Measurements from ENCODE around the gene MTPN.

The MTPN gene

GRCh38 chr7:135914346-135914745 is 62.8 kb downstream of the MTPN start:
- TF ChIP-seq GATA3 (IDR thresholded peaks at IDR 0.05; ENCODE audit: low read depth, low read length), result no peak

- no peak for TF ChIP-seq GATA3 (IDR thresholded peaks at IDR 0.05; ENCODE audit: low read depth, low read length)
- no peak for TF ChIP-seq GATA2 (IDR thresholded peaks at IDR 0.05; ENCODE audit: low read depth, low read length)
Observed at GRCh38 chr7:135913404-135913803, 63.8 kb downstream of the MTPN start.

DNA sequence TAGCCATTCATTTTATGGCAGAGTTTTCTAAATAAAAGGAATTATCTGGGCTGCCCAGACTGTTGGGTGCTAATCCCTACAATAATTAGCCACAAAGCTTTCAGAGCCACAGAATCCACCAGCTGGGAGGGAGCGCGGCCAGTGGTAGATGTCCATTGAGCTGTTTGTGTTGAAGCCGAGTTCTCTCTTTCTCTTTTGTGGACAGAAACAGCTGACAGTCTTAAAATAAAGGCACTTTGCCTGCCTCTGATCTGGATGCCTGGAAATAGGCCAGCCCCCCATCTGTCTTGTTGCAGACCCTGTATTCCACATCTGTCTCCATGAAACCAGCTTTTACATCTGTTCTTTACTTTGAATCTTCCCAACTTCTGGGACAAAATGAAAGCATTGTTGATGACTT is 66.1 kb downstream of the MTPN start:
- TF ChIP-seq GATA3 (IDR thresholded peaks at IDR 0.05; ENCODE audit: low read depth, low read length) (no peak), GATA2 (IDR thresholded peaks at IDR 0.05; ENCODE audit: low read depth, low read length) (no peak)

- TF ChIP-seq GATA3 (IDR thresholded peaks at IDR 0.05; ENCODE audit: low read depth, low read length) (no peak), GATA2 (IDR thresholded peaks at IDR 0.05; ENCODE audit: low read depth, low read length) (no peak)
Observed at GRCh38 chr7:135910393-135911036, 66.6 kb downstream of the MTPN start.

GRCh38 chr7:135905858-135906257 is 71.3 kb downstream of the MTPN start:
- TF ChIP-seq GATA3 (IDR thresholded peaks at IDR 0.05; ENCODE audit: low read depth, low read length) (no peak), GATA2 (IDR thresholded peaks at IDR 0.05; ENCODE audit: low read depth, low read length) (no peak)

DNA sequence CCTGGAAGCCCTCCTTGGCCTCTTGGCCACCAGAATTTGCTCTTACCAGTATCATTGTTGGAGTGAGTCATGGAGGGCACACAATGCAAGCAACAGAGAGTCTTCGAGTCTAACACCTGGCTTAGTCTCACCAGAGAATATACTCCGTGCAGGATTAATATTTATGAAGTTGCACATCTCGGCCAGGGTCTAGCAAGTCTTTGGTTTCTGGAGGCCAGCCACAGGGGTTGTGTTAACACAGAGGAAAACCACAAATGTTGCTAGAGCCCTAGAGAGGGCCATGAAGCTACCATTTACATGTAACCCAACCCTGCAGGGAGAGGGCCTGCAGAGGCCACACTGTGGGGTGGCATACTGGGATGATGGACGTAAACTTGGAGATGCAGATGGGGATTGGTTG is 71.8 kb downstream of the MTPN start:
- TF ChIP-seq GATA2 (IDR thresholded peaks at IDR 0.05; ENCODE audit: low read depth, low read length) (no peak), GATA3 (IDR thresholded peaks at IDR 0.05; ENCODE audit: low read depth, low read length) (no peak)

DNA sequence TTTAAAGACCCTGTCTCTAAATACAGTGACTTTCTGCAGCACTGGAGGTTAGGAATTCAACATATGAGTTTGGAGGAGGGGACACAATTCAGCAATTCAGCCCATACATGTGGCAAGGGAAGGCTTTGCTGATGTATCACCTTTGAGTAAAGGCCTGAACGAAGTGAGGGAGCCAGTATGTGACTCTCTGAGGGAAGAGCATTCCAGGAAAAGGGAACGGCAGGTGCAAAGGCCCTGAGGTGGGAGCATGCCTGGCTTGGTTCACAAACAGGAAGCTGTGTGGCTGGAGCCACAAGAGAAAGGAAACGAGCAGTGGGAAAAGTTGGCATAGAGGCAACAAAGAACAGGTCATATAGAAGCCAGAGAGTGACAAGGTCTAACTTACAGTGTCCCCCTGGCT is 72.9 kb downstream of the MTPN start:
- no peak for TF ChIP-seq GATA2 (IDR thresholded peaks at IDR 0.05; ENCODE audit: low read depth, low read length)
- no peak for TF ChIP-seq GATA3 (IDR thresholded peaks at IDR 0.05; ENCODE audit: low read depth, low read length)

- no peak for TF ChIP-seq GATA2 (IDR thresholded peaks at IDR 0.05; ENCODE audit: low read depth, low read length)
- no peak for TF ChIP-seq GATA3 (IDR thresholded peaks at IDR 0.05; ENCODE audit: low read depth, low read length)
Observed at GRCh38 chr7:135901585-135902540, 75.3 kb downstream of the MTPN start.

DNA sequence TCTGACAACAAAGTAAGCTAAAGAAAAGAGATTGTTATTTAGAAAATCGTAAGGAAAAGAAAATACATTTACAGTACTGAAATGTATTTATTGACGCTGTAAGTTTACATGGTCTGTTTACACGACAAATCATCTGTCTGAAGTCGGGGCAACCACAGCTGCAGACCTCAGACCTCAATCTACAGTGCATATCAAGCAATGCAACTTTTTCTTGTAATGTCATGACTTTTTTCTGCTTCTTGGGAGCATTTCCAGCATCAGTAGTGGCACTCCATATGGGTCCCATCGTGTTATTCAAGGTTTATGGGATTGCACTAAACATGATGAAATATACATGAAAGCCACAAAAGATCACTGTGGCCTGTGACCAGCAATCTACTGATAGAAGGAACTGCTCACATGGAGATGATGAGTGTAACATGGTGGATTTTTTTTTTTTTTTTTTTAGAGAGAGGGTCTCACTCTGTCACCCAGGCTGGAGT is 77.1 kb downstream of the MTPN start:
- TF ChIP-seq GATA2 (IDR thresholded peaks at IDR 0.05; ENCODE audit: low read depth, low read length), result no peak
- TF ChIP-seq GATA3 (IDR thresholded peaks at IDR 0.05; ENCODE audit: low read depth, low read length), result no peak

DNA sequence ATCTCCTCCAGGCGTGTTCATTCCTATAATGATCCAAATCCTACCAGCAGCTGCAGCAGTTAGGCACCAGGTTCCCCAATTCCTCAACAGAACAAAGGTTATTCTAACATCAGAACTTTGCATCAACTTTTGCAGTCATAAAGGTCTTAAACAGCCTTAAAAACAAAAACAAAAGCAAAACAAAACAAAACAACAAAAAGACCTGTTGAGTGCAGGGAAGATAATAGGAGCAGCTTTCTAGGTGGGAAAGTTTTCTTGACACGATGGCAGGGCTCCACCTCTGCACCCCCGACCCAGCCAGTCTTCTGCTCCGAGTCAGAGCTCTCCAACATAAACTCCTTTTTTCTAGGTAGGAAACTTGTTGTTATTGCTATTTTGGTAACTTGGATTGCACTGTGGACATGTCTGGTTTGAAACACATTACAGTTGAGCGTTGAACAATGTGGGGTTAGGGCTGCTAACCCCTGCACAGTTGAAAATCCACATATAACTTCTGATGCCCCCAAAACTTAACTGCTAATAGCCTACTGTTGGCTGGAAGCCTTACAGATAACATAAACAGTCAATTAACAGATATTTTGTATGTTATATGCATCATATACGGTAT is 77.6 kb downstream of the MTPN start:
- TF ChIP-seq GATA2 (IDR thresholded peaks at IDR 0.05; ENCODE audit: low read depth, low read length) (no peak), GATA3 (IDR thresholded peaks at IDR 0.05; ENCODE audit: low read depth, low read length) (no peak)

- TF ChIP-seq GATA2 (IDR thresholded peaks at IDR 0.05; ENCODE audit: low read depth, low read length), result no peak
- TF ChIP-seq GATA3 (IDR thresholded peaks at IDR 0.05; ENCODE audit: low read depth, low read length), result no peak
Observed at GRCh38 chr7:135898226-135898625, 78.9 kb downstream of the MTPN start.

- TF ChIP-seq GATA3 (IDR thresholded peaks at IDR 0.05; ENCODE audit: low read depth, low read length), result no peak
- TF ChIP-seq GATA2 (IDR thresholded peaks at IDR 0.05; ENCODE audit: low read depth, low read length), result no peak
Observed at GRCh38 chr7:135894816-135895215, 82.3 kb downstream of the MTPN start.

DNA sequence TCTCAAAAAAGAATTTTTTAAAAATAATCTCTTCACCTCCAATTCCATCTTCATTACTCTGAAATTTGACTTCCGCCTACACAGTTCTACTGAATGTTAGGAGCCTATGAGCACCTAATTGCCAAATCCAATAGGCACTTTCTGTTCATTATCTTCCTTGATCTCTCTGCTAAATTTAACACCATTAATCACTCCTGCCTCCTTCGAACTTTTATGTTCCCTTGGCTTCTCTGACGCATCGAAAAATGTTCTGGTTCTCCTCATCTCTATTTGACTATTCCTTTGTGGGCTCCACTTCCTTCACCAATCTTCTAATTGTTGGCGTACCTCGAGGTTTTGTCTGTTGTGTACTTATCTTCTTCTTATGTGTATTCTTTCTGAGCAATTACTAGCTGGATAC is 87.3 kb downstream of the MTPN start:
- TF ChIP-seq GATA3 (IDR thresholded peaks at IDR 0.05; ENCODE audit: low read depth, low read length) (no peak), GATA2 (IDR thresholded peaks at IDR 0.05; ENCODE audit: low read depth, low read length) (no peak)

- TF ChIP-seq GATA3 (IDR thresholded peaks at IDR 0.05; ENCODE audit: low read depth, low read length), result no peak
- TF ChIP-seq GATA2 (IDR thresholded peaks at IDR 0.05; ENCODE audit: low read depth, low read length), result no peak
Observed at GRCh38 chr7:135888740-135889139, 88.4 kb downstream of the MTPN start.
